ENCODE results near the gene KLHL40. TPM values are rescaled to one million over a fixed set of nuclear protein-coding genes. Genes with fewer than 3 reads are reported as not detected.

The KLHL40 gene
- total and polyA plus RNA-seq, 8 donors: 0.12 TPM; not detected in 7

- 85 to 95% methylated on average over 1 of the region's 1 CpG for WGBS, 2 donors
- Histone ChIP-seq H3K27ac (no peak overlapping the region), H3K4me1 (no peaks in the 10 kb centered on the region), H3K36me3 (no peaks in the 10 kb centered on the region), H3K4me3 (no peak overlapping the region), H3K9me3 (no peaks in the 10 kb centered on the region), H3K27me3 (no peaks in the 10 kb centered on the region)
- FAIRE-seq: no peak
- no peak for ATAC-seq
- TF ChIP-seq CTCF (IDR thresholded peaks at IDR 0.05): no peak
- intact Hi-C loops (cut with DNase I): no loop called here
- no peak for DNase-seq
These were observed 5.1 kb upstream of the KLHL40 start for GRCh38 chr3:42680271-42680670.

DNA sequence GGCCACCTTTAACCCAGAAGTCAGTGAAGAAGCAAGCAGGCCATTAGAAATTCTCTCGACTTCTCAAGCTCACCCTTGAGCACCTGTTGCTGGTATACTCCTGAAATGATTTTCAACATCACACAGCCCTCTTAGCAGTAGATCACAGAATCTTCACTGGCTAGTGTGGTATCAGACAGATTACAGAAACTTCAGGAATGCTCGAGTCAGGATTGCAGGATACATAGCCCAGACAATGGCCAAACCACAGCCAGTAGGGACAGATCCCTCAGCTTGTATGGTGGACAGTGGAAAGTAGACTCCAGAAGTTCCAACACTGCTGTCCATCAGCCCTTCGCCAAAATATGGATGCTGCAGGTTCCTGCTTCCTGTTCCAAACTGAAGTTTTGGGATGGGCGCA is 4.5 kb upstream of the KLHL40 start:
- no peak for DNase-seq
- ATAC-seq: no peak
- Histone ChIP-seq H3K27ac (no peak overlapping the region), H3K4me1 (no peaks in the 10 kb centered on the region), H3K9me3 (no peaks in the 10 kb centered on the region), H3K27me3 (no peaks in the 10 kb centered on the region), H3K4me3 (no peak overlapping the region), H3K36me3 (no peaks in the 10 kb centered on the region)
- no peak for FAIRE-seq
- no peak for TF ChIP-seq CTCF (IDR thresholded peaks at IDR 0.05)
- intact Hi-C loops (cut with DNase I): no loop called here
- WGBS, 2 donors: 69 to 78% methylated on average over 4 of the region's 4 CpGs

DNA sequence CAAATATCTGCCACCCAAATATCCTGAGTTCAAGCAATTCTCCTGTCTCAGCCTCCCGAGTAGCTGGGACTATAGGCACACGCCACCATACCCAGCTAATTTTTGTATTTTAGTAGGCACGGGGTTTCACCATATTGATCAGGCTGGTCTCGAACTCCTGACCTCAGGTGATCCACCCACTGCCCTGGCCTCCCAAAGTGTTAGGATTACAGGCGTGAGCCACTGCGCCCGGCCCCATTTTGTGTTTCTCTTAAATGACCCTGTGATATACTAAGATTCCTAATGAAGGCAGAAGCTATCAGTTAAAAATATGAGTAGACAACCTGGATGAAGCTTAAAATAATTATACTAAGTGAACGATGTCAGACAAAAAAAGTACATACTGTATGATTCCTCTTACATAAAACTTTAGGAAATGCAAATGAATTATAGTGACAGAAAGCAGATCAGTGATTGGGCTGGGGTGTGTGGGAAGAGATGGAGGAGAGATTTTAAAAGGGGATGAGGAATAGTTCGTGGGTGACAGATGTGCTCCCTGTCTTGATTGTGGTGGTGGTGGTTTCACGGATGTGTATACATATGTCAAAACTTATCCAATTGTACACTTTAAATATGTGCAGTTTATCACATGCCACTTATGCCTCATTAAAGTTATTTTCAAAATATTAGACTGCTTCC is 3.8 kb upstream of the KLHL40 start:
- no peaks in the 10 kb centered on the region for H3K27me3 ChIP-seq
- no peak for DNase-seq
- FAIRE-seq: no peak
- intact Hi-C loops (cut with DNase I): no loop called here
- no peaks in the 10 kb centered on the region for H3K36me3 ChIP-seq
- no peak overlapping the region for H3K27ac ChIP-seq
- ATAC-seq: no peak
- H3K4me1 ChIP-seq: no peaks in the 10 kb centered on the region
- WGBS, 2 donors: 63 to 80% methylated on average over 10 of the region's 10 CpGs
- no peaks in the 10 kb centered on the region for H3K9me3 ChIP-seq
- H3K4me3 ChIP-seq: no peak overlapping the region
- TF ChIP-seq CTCF (IDR thresholded peaks at IDR 0.05): no peak

- FAIRE-seq: no peak
- Histone ChIP-seq H3K27me3 (no peaks in the 10 kb centered on the region), H3K4me1 (no peaks in the 10 kb centered on the region), H3K4me3 (no peak overlapping the region), H3K9me3 (no peaks in the 10 kb centered on the region), H3K27ac (no peak overlapping the region), H3K36me3 (no peaks in the 10 kb centered on the region)
- DNase-seq: no peak
- WGBS, 2 donors: 60 to 69% methylated on average over 12 of the region's 12 CpGs
- TF ChIP-seq CTCF (IDR thresholded peaks at IDR 0.05): no peak
- intact Hi-C loops (cut with DNase I): no loop called here
- no peak for ATAC-seq
These were observed 2.9 kb upstream of the KLHL40 start for GRCh38 chr3:42682301-42683070.

Measured in pancreas (tissue), 10 donors.